HG02763 (cell line): ENCODE measurements around the gene EEPD1.

Source experiments
- ATAC-seq: cut with Tn5 transposase; IDR thresholded peaks from one replicate; pipeline ENCODE4 v1.9.1; 2021; ENCODE audit warnings: mild to moderate bottlenecking, moderate library complexity; ENCODE audit not compliant: unreplicated experiment

Gene EEPD1

GRCh38 chr7:36278620-36279172 is 125.6 kb downstream of the EEPD1 start:
- no peak for ATAC-seq

GRCh38 chr7:36279200-36279925 is 126.3 kb downstream of the EEPD1 start:
- peak; percentile 66 for ATAC-seq

- ATAC-seq = no peak
These were observed 126.9 kb downstream of the EEPD1 start for GRCh38 chr7:36279926-36280315.

GRCh38 chr7:36280840-36281812 is 128.1 kb downstream of the EEPD1 start:
- peak; percentile 33 for ATAC-seq

GRCh38 chr7:36281945-36282717 is 129.1 kb downstream of the EEPD1 start:
- no peak for ATAC-seq

GRCh38 chr7:36283181-36283580 is 130.1 kb downstream of the EEPD1 start:
- no peak for ATAC-seq

- peak; percentile 35 for ATAC-seq
These were observed 130.7 kb downstream of the EEPD1 start for GRCh38 chr7:36283711-36284130.

- no peak for ATAC-seq
These were observed 131.5 kb downstream of the EEPD1 start for GRCh38 chr7:36284456-36285090.

- no peak for ATAC-seq
These were observed 132.2 kb downstream of the EEPD1 start for GRCh38 chr7:36285276-36285675.

GRCh38 chr7:36286226-36286625 is 133.2 kb downstream of the EEPD1 start:
- ATAC-seq = no peak

- no peak for ATAC-seq
These were observed 133.6 kb downstream of the EEPD1 start for GRCh38 chr7:36286688-36287087.

- peak; percentile 40 for ATAC-seq
These were observed 134.6 kb downstream of the EEPD1 start for GRCh38 chr7:36287371-36288241.

GRCh38 chr7:36288501-36288900 is 135.4 kb downstream of the EEPD1 start:
- ATAC-seq = no peak

- no peak for ATAC-seq
These were observed 137.0 kb downstream of the EEPD1 start for GRCh38 chr7:36289833-36290661.

GRCh38 chr7:36291387-36292316 is 138.6 kb downstream of the EEPD1 start:
- ATAC-seq = no peak

- no peak for ATAC-seq
These were observed 142.0 kb downstream of the EEPD1 start for GRCh38 chr7:36295090-36295489.

GRCh38 chr7:36296284-36296683 is 143.2 kb downstream of the EEPD1 start:
- ATAC-seq = no peak
